Right atrium auricular region (tissue), 2 donors: ENCODE measurements around the gene OR10C1. TPM values are rescaled to one million over a fixed set of nuclear protein-coding genes. Genes with fewer than 3 reads are reported as not detected.

ENCODE experiments used
- DNase-seq: peaks from one replicate; pipeline ENCODE4 v3.0.0-alpha.2; 2019; ENCODE audit warnings: low spot score
- H3K27ac ChIP-seq, 2 donors: fragments of 200-600 bp; sonication (generic); 1 replicate in 1 of 2; 2 replicates in 1 of 2; pipeline ENCODE4 v1.5.1; 2016 to 2019
- H3K27me3 ChIP-seq, 2 donors: fragments of 200-600 bp; sonication (generic); one replicate each; pipeline versions ENCODE4 v1.5.1 to v1.6.0; 2017 to 2019
- H3K36me3 ChIP-seq: fragments of 200-600 bp; sonication (generic); one replicate; pipeline ENCODE4 v1.5.1; 2016
- H3K4me1 ChIP-seq, 2 donors: fragments of 200-600 bp; sonication (generic); one replicate each; pipeline versions ENCODE4 v1.5.1 to v1.6.0; 2017 to 2019
- H3K4me3 ChIP-seq, 2 donors: fragments of 200-600 bp; sonication (generic); 1 replicate in 1 of 2; 2 replicates in 1 of 2; pipeline ENCODE4 v1.5.1; 2017 to 2019; ENCODE audit warnings: mild to moderate bottlenecking in 1 of 2, moderate library complexity in 1 of 2
- H3K9me3 ChIP-seq, 2 donors: fragments of 200-600 bp; sonication (generic); one replicate each; pipeline ENCODE4 v1.5.1; 2019
- CTCF ChIP-seq, 2 donors: fragments of 200-600 bp; sonication (generic); IDR thresholded peaks; one replicate each; pipeline ENCODE4 v1.5.1; 2019; ENCODE audit warnings: antibody characterized with exemption in 2 of 2
- total RNA-seq, 2 donors: library from RNA; depleted of rRNA; stranded (reverse); fragments of >200 nt; gene quantifications; one replicate each; pipeline ENCODE4 v1.1.0, GENCODE V29; 2016

The OR10C1 gene
- total RNA-seq, 2 donors from 2014 or later = not detected

- Histone ChIP-seq H3K27ac (no peak overlapping the region), H3K27me3 (no peaks in the 10 kb centered on the region), H3K36me3 (no peaks in the 10 kb centered on the region), H3K4me3 (no peak overlapping the region), H3K4me1 (no peaks in the 10 kb centered on the region), H3K9me3 (no peaks in the 10 kb centered on the region)
- DNase-seq = no peak
- no peak for TF ChIP-seq CTCF (IDR thresholded peaks at IDR 0.05)
Measured at GRCh38 chr6:29465279-29465678, 26.2 kb downstream of the OR10C1 start.

- Histone ChIP-seq H3K27me3 (no peaks in the 10 kb centered on the region), H3K27ac (no peak overlapping the region), H3K4me3 (no peak overlapping the region), H3K4me1 (no peaks in the 10 kb centered on the region), H3K36me3 (no peaks in the 10 kb centered on the region), H3K9me3 (no peaks in the 10 kb centered on the region)
- DNase-seq = no peak
- no peak for TF ChIP-seq CTCF (IDR thresholded peaks at IDR 0.05)
Measured at GRCh38 chr6:29465801-29466200, 26.7 kb downstream of the OR10C1 start.

GRCh38 chr6:29466241-29466640 is 27.1 kb downstream of the OR10C1 start:
- Histone ChIP-seq H3K9me3 (no peaks in the 10 kb centered on the region), H3K4me3 (no peak overlapping the region), H3K36me3 (no peaks in the 10 kb centered on the region), H3K27ac (no peak overlapping the region), H3K4me1 (no peaks in the 10 kb centered on the region), H3K27me3 (no peaks in the 10 kb centered on the region)
- DNase-seq = no peak
- TF ChIP-seq CTCF (IDR thresholded peaks at IDR 0.05) = no peak

GRCh38 chr6:29474996-29475395 is 35.9 kb downstream of the OR10C1 start:
- TF ChIP-seq CTCF (IDR thresholded peaks at IDR 0.05) = no peak
- Histone ChIP-seq H3K4me1 (no peaks in the 10 kb centered on the region), H3K27me3 (no peaks in the 10 kb centered on the region), H3K36me3 (no peaks in the 10 kb centered on the region), H3K9me3 (no peaks in the 10 kb centered on the region), H3K4me3 (no peak overlapping the region), H3K27ac (no peak overlapping the region)
- no peak for DNase-seq

- Histone ChIP-seq H3K4me1 (no peaks in the 10 kb centered on the region), H3K4me3 (no peak overlapping the region), H3K27me3 (no peaks in the 10 kb centered on the region), H3K27ac (no peak overlapping the region), H3K36me3 (no peaks in the 10 kb centered on the region), H3K9me3 (no peaks in the 10 kb centered on the region)
- no peak for TF ChIP-seq CTCF (IDR thresholded peaks at IDR 0.05)
- no peak for DNase-seq
Measured at GRCh38 chr6:29477923-29478450, 38.9 kb downstream of the OR10C1 start.

GRCh38 chr6:29478740-29479139 is 39.6 kb downstream of the OR10C1 start:
- Histone ChIP-seq H3K4me3 (no peak overlapping the region), H3K9me3 (no peaks in the 10 kb centered on the region), H3K27me3 (no peaks in the 10 kb centered on the region), H3K36me3 (no peaks in the 10 kb centered on the region), H3K27ac (no peak overlapping the region), H3K4me1 (no peaks in the 10 kb centered on the region)
- no peak for TF ChIP-seq CTCF (IDR thresholded peaks at IDR 0.05)
- no peak for DNase-seq
